Tibial nerve (tissue), 4 donors: ENCODE data around the gene PPM1H.

Experiments
- EP300 ChIP-seq, 2 donors: sonication (generic); formaldehyde crosslinking; IDR thresholded peaks; one replicate each; pipeline ENCODE4 v1.6.1; 2017; ENCODE audit warnings: antibody characterized with exemption in 2 of 2, mild to moderate bottlenecking in 1 of 2
- TF ChIP-seq, protein P1 (sequence below), 5 experiments: fragments of 200-600 bp in 3 of 5; fragments of 450-650 bp in 2 of 5; sonication (generic) in 3 of 5; IDR thresholded peaks; one replicate each; pipeline ENCODE4 v1.5.1; 2016 to 2019; ENCODE audit warnings: antibody characterized with exemption in 5 of 5, mild to moderate bottlenecking in 3 of 5, moderate library complexity in 2 of 5

DNA sequence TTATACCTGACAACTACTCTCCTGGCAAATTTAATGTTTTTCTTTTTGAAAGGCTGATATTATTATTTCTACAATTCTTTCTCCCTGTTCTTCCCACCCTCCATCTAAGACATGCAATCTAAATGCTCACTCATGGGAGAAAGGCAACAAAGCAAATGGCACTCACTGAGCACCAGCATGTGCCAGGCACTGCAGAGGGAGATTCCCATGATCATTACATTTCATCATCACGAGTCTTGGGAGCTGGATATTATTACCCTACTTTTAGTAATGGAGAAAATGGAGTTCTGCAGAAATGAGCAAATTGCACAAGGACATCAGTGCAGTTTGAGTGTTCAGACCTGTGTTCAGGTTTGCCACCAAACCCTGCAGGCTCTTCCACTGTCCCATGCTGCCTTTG, 27.9 kb downstream of the PPM1H start:
- no peak for TF ChIP-seq EP300 (IDR thresholded peaks at IDR 0.05)
- TF ChIP-seq, protein P1, sequence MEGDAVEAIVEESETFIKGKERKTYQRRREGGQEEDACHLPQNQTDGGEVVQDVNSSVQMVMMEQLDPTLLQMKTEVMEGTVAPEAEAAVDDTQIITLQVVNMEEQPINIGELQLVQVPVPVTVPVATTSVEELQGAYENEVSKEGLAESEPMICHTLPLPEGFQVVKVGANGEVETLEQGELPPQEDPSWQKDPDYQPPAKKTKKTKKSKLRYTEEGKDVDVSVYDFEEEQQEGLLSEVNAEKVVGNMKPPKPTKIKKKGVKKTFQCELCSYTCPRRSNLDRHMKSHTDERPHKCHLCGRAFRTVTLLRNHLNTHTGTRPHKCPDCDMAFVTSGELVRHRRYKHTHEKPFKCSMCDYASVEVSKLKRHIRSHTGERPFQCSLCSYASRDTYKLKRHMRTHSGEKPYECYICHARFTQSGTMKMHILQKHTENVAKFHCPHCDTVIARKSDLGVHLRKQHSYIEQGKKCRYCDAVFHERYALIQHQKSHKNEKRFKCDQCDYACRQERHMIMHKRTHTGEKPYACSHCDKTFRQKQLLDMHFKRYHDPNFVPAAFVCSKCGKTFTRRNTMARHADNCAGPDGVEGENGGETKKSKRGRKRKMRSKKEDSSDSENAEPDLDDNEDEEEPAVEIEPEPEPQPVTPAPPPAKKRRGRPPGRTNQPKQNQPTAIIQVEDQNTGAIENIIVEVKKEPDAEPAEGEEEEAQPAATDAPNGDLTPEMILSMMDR (IDR thresholded peaks at IDR 0.05), result no peak
